Cortex of kidney (tissue), 1 donor: ENCODE data around the gene VPS45.

Source experiments
- DNase-seq: peaks from one replicate; lab custom pipeline; 2025; lab: John Stamatoyannopoulos, UW

VPS45 gene

DNA sequence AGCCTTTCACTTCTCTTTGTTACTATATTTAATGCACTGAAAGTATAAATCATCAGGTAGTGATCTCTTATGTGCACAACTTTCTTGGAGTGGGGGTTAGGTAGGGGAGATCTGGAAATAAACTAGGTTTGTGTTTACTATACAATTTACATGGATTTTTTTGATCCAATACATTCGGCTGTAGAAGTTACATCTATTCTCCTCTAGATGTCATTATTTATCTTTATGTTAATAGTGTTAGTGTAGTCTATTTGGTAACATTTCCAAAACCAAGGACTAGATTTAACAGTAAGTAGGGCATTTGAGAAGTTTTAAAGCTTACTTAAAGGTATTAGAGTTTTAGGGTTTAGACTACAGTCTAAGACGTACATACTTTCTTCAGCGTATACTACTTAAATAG, 5.4 kb downstream of the VPS45 start:
- no peak for DNase-seq

GRCh38 chr1:150073516-150073915, 5.9 kb downstream of the VPS45 start:
- DNase-seq = no peak

DNA sequence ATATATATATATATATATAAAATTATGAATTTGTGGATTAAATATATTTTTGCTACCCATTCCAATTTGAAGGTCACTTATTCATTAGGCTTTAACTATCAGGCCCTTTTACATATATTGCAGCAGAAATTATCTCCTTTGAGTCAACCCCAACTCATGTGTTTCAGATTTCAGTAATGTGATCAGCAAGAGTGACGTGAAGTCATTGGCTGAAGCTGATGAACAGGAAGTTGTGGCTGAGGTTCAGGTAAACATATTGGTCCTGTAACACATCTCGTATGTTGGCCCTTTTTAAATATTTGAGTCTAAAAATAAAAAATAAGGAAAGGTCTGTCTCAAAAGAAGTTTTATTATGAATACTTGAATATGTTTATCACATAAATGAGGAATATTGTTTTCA, 8.5 kb downstream of the VPS45 start:
- no peak for DNase-seq

DNA sequence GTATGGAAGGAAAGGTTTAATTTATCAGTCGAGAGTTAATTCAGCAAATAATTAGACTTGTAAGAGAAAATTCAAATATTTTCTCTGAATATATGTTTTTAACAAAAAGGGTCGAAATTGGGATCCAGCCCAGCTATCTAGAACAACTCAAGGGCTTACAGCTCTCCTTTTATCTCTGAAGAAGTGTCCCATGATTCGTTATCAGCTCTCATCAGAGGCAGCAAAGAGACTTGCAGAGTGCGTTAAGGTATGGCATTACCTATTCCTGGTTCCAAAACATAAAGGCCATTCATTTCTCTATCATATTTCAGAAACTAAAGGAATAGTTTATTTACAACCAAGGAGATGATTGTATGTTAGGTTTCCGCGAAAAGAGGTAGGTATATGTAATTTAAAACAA, 9.4 kb downstream of the VPS45 start:
- DNase-seq = no peak

DNA sequence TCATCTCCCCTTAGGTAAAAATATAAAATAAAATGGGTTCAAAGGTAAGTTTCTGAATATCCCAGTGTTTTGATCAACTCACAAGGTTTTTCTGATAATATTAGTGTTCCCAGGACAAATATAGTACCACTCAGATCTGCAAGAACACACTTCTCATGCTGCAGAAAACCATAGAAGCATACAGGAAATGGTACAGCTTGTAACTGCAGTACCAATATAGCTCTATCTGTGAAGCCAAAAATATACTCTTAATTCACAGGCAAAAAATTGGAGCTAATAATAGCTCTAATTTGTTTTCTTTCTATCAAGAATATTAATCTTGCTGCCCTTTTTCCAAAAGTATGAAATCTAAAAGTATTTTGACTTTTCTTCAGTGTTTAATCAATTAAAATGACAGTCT, 13.2 kb downstream of the VPS45 start:
- no peak for DNase-seq

DNA sequence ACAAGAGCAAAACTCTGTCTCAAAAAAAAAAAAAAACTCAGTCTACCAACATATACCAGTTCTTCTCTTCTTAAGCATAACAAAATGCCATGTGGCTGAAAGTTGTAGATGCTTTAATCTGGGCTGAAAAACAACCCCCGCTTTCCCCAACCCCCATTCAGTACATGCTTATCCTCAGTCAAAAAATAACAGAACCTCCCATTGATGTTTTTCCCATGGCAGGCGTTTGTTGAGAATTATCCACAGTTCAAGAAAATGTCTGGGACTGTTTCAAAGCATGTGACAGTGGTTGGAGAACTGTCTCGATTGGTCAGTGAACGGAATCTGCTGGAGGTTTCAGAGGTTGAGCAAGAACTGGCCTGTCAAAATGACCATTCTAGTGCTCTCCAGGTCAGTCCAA, 14.9 kb downstream of the VPS45 start:
- DNase-seq = no peak

DNA sequence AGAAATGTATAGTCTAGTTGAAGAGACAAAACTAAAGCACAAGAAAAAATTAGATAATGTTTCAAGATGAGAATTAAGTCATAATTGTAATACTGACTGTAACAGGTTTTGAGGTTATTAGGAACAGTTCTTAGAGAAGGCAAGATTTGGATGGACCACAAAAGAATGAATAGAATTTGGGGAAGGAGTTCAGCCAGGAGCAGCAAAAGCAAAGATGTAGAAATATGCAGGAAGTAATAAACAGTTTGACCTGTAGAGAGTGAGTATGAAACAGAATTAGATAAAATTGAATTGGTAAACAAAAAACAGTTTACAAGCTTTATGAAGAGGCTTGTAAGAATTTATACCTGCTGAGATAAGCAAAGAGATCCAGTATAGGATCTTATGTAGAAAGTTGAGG, 16.3 kb downstream of the VPS45 start:
- DNase-seq = no peak

- no peak for DNase-seq
Measured at GRCh38 chr1:150085406-150085805, 17.8 kb downstream of the VPS45 start.

- no peak for DNase-seq
Measured at GRCh38 chr1:150087415-150087814, 19.8 kb downstream of the VPS45 start.

- DNase-seq = no peak
Measured at GRCh38 chr1:150089846-150090520, 22.4 kb downstream of the VPS45 start.

GRCh38 chr1:150092180-150092791, 24.7 kb downstream of the VPS45 start:
- no peak for DNase-seq

- DNase-seq = no peak
Measured at GRCh38 chr1:150093805-150094204, 26.2 kb downstream of the VPS45 start.

DNA sequence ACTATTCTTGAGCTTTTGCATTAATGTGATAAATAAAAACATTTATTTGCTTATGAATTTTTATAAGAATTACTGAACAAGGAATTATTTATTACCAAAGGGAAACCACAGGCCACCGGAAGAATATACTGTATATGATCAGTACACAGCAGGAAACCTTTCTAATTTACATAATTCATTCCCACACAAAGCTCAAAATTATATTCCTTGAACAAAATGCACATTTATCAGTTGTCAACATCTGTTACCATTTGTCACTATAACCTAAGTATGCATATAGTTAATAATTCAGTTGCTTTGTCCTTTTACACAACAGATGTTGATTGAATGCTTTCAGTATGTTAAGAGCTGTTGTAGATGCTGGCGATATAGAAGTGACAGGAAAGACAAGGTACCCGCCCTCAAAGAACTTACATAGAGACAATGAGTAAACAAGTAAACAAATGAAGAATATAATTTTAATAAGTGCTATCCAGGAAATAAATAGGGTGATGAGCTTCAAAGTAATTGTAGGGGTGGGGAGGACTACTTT, 27.2 kb downstream of the VPS45 start:
- DNase-seq = no peak

DNA sequence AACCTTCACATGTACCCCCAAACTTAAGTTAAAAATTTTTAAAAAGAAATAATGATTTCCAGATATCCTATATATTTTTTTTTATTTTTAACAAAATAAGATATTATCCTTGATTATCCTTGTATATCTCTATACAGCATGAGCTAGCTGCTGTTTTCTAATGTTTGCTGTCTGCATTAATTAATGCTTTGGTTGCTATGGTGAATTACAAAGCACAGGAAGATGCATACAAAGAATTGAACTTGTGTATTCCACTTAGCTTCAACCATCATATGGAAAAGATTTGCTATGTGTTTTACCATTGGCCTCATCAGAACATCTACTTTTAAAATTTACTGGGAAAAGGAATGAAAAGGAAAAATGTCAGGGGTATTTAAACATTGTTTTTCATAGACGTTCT, 35.4 kb downstream of the VPS45 start:
- DNase-seq = no peak

DNA sequence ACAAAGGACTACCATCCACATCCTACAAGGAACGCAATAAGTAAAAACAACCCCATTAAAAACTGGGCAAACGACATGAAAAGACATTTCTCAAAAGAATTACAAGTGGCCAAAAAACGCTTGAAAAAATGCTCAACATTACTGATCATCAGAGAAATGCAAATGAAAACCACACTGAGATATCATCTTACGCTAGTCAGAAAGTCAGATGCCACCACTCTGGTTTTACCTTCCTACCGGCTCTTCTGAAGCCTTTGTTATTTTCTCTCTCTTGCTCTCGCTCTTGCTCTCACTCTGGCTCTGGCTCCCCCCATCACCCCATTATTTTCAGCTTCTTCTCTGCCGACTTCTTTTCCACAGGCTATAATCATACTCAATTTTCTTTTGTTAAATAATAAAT, 38.8 kb downstream of the VPS45 start:
- DNase-seq = no peak

GRCh38 chr1:150109586-150109985, 42.0 kb downstream of the VPS45 start:
- DNase-seq = no peak

DNA sequence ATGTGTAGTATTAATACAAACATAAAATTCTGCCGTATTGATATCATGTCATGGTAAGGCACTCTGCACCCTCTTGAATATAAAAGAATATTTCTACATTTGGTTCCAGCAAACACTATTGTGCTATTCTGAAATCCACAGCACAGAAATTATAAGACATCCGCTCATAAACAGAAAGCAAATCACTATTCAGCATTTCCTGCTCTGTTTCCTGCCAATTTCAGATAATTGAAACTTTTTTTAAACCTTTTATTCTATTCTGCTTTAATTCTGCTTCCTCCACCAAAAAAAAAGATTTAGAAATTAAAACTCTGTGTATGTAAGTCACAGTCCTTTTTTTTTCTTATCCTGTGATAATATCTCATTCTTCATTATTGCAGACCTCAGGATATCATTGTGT, 42.5 kb downstream of the VPS45 start:
- DNase-seq = no peak

GRCh38 chr1:150111670-150112069, 44.1 kb downstream of the VPS45 start:
- DNase-seq = no peak

- DNase-seq = no peak
Measured at GRCh38 chr1:150115121-150115520, 47.5 kb downstream of the VPS45 start.

- DNase-seq = no peak
Measured at GRCh38 chr1:150118716-150119115, 51.1 kb downstream of the VPS45 start.

- DNase-seq = no peak
Measured at GRCh38 chr1:150121236-150121862, 53.8 kb downstream of the VPS45 start.

DNA sequence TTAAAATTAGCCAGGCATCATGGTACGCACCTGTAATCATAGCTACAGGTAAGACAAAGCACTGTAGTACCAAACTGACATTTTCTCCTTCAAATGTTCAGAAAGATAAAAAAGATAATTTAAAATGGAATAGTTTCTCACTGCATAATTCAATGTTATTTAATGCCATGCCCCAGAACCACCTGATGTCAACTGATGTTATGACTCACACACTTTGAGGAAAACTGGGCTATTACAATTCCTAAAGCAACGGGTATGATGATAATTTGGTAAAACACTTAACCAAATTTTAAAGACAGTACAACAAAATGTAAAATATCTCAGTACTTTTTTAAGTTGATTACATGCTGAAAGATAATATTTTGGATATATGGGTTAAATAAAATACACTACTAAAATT, 59.2 kb downstream of the VPS45 start:
- DNase-seq = no peak

DNA sequence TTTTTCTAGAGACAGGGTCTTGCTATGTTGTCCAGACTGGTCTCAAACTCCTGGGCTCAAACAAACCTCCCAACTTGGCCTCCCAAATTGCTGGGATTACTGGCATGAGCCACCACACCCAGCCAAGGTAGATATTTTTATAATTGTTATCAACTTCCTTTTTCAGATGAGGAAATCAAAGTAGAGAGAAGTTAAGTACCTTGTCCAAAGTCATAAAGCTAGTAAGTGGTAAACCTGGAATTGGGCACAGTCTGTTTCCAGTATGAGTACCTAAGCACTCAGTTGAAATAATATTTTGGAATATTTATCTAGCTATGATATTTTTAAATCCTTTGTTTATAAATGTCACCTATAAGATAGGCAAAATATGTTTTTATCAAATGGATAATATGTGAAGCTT, 59.9 kb downstream of the VPS45 start:
- DNase-seq = no peak
